ENCODE measurements around the gene SLC7A6. TPM values are rescaled to one million over a fixed set of nuclear protein-coding genes. Genes with fewer than 3 reads are reported as not detected.

The SLC7A6 gene
- total and polyA plus RNA-seq, 2 of the 13 experiments (the other 11 are each of a cell fraction or from before 2014, with no cell fraction given): 35.8 to 70.8 TPM

DNA sequence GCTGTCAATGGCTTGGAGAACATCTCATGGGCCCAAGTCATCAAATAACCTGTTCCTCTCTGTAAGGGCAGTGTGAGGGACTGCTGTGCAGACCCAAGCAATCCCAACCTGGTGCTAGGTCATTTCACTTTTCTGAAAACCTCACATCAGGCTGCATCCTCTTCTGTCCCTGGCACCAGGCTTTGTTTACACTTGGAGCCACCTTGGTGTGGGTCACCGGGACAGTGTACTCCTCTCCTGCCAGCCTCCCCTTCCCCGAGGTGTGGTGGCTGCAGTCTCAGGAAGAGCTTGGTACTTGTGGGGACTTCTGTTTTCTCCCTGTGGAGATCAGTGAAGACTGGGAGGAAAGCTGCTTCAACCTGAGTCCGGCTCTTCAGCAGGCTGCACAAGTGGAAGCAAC is 34.0 kb downstream of the SLC7A6 start (continued):
- TF ChIP-seq, protein P1, sequence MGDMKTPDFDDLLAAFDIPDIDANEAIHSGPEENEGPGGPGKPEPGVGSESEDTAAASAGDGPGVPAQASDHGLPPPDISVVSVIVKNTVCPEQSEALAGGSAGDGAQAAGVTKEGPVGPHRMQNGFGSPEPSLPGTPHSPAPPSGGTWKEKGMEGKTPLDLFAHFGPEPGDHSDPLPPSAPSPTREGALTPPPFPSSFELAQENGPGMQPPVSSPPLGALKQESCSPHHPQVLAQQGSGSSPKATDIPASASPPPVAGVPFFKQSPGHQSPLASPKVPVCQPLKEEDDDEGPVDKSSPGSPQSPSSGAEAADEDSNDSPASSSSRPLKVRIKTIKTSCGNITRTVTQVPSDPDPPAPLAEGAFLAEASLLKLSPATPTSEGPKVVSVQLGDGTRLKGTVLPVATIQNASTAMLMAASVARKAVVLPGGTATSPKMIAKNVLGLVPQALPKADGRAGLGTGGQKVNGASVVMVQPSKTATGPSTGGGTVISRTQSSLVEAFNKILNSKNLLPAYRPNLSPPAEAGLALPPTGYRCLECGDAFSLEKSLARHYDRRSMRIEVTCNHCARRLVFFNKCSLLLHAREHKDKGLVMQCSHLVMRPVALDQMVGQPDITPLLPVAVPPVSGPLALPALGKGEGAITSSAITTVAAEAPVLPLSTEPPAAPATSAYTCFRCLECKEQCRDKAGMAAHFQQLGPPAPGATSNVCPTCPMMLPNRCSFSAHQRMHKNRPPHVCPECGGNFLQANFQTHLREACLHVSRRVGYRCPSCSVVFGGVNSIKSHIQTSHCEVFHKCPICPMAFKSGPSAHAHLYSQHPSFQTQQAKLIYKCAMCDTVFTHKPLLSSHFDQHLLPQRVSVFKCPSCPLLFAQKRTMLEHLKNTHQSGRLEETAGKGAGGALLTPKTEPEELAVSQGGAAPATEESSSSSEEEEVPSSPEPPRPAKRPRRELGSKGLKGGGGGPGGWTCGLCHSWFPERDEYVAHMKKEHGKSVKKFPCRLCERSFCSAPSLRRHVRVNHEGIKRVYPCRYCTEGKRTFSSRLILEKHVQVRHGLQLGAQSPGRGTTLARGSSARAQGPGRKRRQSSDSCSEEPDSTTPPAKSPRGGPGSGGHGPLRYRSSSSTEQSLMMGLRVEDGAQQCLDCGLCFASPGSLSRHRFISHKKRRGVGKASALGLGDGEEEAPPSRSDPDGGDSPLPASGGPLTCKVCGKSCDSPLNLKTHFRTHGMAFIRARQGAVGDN (CRISPR knock-in tag; IDR thresholded peaks at IDR 0.05): peak; percentile 16; the same call in 1 of the 2 replicates

DNA sequence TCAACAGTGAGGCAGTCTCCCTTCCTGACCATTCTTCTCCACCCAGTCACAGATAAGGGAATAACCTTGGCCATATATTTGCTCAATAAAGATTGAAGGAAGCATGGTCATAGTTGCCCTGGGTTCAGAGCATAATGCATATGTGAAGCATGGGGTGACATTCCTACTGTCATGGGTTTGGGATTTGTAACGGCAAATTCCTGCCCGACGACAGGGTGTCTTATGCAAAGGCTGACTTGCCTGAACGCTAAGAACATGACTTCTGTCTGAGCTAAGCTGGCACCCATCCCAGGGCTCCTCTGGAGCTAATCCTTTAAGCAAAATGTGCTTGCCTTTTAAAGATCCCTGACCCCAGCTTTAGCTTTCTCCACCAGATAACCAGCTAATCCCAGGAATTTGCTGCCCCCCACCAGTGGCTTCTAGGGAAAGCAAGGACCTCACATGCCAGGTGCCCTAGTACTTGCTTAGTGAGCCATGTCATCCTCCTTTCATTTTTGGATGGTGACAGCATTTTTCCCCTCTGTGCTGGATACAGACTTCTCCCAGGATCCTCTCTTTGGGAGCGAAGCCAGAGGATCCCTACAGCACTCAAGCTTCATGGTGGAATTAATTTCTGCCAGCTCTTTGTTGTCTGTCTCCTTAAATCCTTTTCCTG is 34.7 kb downstream of the SLC7A6 start:
- WGBS (ENCODE audit: low lambda C conversion rate): 81% methylated on average over 5 of the region's 5 CpGs
- in situ Hi-C loops (cut with HindIII; ENCODE audit: extremely low pct_ligation_motif_present, low pct_unique_long_range_greater_than_20kb) (no loop called here), intact Hi-C loops (cut with micrococcal nuclease; ENCODE audit: unreplicated experiment) (loop anchor here (2.0 kb wide), 1 partner anchor 34 kb away; the partner anchor contains the start of gene SLC7A6)
- DNase-seq (ENCODE audit: low spot score) (peak; percentile 77), ATAC-seq (peak; percentile 51), FAIRE-seq (peak; percentile 55)
- ChIA-PET CTCF (ENCODE audit: low intra/inter-chr PET ratio, low total read pairs) (no interaction called here), POLR2A (interaction anchor here (0.9 to 5.9 kb wide), 9 partner anchors 12 to 61 kb away, joined by 3 to 60 read pairs (median 8); partner anchors contain the start of genes PRMT7, SLC7A6 and SLC7A6OS)
- H3K9me3 ChIP-seq (ENCODE audit: low read length): no peaks in the 10 kb centered on the region
- H3K36me3 ChIP-seq (replicated peaks in 1 of 2; ENCODE audit: control insufficient read depth in 1 of 2, insufficient read depth in 2 of 2, low read length in 2 of 2): peaks cover 52 to 96% of the 10 kb centered on the region in 2 experiments
- H4K20me1 ChIP-seq (ENCODE audit: insufficient read depth, low read length): 0 out of 2 replicates have a peak, but pooled peaks cover 2% of the 10 kb centered on the region
- peaks cover 37% of the 10 kb centered on the region for H3K4me1 ChIP-seq (ENCODE audit: insufficient read depth, low read length)
- H3K4me2 ChIP-seq (ENCODE audit: low read depth, low read length): no peak overlapping the region
- no peak overlapping the region for H3K9ac ChIP-seq (ENCODE audit: insufficient read depth, low read depth, low read length)
- H3K79me2 ChIP-seq (ENCODE audit: insufficient read depth, low read length): no peaks in the 10 kb centered on the region
- BruUV-seq (replicated peaks): TSS peak; percentile 18
- no peaks in the 10 kb centered on the region for H3K27me3 ChIP-seq (ENCODE audit: control insufficient read depth in 1 of 2, insufficient read depth in 2 of 2, low read length in 2 of 2)
- no peak overlapping the region for H2AFZ ChIP-seq (ENCODE audit: low read length)
- H3K27ac ChIP-seq (ENCODE audit: extremely low read length, insufficient read depth, low read length): peak overlapping the region; percentile 28
- H3K4me3 ChIP-seq (replicated peaks in 1 of 3; ENCODE audit: insufficient read depth in 1 of 3, low read depth in 2 of 3, low read length in 3 of 3): no peak overlapping the region
- no peak for TF ChIP-seq MATR3 (CRISPR knock-in tag; IDR thresholded peaks at IDR 0.05)
- no peak for TF ChIP-seq KLF9 (CRISPR knock-in tag; IDR thresholded peaks at IDR 0.05; ENCODE audit: low read depth)
- TF ChIP-seq KMT2A (CRISPR knock-in tag; IDR thresholded peaks at IDR 0.05): 0 out of 2 replicates have a peak, but pooled peaks have one; percentile 24
- TF ChIP-seq SIX4 (CRISPR knock-in tag; IDR thresholded peaks at IDR 0.05): no peak
- TF ChIP-seq SP5 (CRISPR knock-in tag; IDR thresholded peaks at IDR 0.05; ENCODE audit: borderline replicate concordance, low read depth): no peak
- TF ChIP-seq, protein P2, sequence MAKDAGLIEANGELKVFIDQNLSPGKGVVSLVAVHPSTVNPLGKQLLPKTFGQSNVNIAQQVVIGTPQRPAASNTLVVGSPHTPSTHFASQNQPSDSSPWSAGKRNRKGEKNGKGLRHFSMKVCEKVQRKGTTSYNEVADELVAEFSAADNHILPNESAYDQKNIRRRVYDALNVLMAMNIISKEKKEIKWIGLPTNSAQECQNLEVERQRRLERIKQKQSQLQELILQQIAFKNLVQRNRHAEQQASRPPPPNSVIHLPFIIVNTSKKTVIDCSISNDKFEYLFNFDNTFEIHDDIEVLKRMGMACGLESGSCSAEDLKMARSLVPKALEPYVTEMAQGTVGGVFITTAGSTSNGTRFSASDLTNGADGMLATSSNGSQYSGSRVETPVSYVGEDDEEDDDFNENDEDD (CRISPR knock-in tag; IDR thresholded peaks at IDR 0.05; ENCODE audit: borderline replicate concordance): no peak
- TF ChIP-seq, protein P3, sequence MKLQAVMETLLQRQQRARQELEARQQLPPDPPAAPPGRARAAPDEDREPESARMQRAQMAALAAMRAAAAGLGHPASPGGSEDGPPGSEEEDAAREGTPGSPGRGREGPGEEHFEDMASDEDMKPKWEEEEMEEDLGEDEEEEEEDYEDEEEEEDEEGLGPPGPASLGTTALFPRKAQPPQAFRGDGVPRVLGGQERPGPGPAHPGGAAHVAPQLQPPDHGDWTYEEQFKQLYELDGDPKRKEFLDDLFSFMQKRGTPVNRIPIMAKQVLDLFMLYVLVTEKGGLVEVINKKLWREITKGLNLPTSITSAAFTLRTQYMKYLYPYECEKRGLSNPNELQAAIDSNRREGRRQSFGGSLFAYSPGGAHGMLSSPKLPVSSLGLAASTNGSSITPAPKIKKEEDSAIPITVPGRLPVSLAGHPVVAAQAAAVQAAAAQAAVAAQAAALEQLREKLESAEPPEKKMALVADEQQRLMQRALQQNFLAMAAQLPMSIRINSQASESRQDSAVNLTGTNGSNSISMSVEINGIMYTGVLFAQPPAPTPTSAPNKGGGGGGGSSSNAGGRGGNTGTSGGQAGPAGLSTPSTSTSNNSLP (IDR thresholded peaks at IDR 0.05; ENCODE audit: low read depth, low read length): no peak
- TF ChIP-seq ZBTB8A (CRISPR knock-in tag; IDR thresholded peaks at IDR 0.05; ENCODE audit: borderline replicate concordance, low read depth): no peak
- peak; percentile 36 to 50; a peak in 1 of 4 replicates for TF ChIP-seq POLR2A (IDR thresholded peaks at IDR 0.05; ENCODE audit: insufficient read depth in 1 of 2, low read depth in 2 of 2, low read length in 2 of 2)
- TF ChIP-seq, protein P4, sequence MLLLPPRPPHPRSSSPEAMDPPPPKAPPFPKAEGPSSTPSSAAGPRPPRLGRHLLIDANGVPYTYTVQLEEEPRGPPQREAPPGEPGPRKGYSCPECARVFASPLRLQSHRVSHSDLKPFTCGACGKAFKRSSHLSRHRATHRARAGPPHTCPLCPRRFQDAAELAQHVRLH (CRISPR knock-in tag; IDR thresholded peaks at IDR 0.05; ENCODE audit: borderline replicate concordance, low read depth): no peak
- TF ChIP-seq, protein P5, sequence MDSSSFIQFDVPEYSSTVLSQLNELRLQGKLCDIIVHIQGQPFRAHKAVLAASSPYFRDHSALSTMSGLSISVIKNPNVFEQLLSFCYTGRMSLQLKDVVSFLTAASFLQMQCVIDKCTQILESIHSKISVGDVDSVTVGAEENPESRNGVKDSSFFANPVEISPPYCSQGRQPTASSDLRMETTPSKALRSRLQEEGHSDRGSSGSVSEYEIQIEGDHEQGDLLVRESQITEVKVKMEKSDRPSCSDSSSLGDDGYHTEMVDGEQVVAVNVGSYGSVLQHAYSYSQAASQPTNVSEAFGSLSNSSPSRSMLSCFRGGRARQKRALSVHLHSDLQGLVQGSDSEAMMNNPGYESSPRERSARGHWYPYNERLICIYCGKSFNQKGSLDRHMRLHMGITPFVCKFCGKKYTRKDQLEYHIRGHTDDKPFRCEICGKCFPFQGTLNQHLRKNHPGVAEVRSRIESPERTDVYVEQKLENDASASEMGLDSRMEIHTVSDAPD (CRISPR knock-in tag; IDR thresholded peaks at IDR 0.05): no peak
- TF ChIP-seq, protein P6, sequence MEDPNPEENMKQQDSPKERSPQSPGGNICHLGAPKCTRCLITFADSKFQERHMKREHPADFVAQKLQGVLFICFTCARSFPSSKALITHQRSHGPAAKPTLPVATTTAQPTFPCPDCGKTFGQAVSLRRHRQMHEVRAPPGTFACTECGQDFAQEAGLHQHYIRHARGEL (CRISPR knock-in tag; IDR thresholded peaks at IDR 0.05): no peak
